HepG2 (cell line): Measurements from ENCODE around the gene BATF2. TPM values are rescaled to one million over a fixed set of nuclear protein-coding genes. Genes with fewer than 3 reads are reported as not detected.
A peak's percentile ranks its signal among the peaks of the same experiment; 100 is the strongest.

Experiments used
- ARHGAP35 ChIP-seq: sonication (generic); formaldehyde crosslinking; IDR thresholded peaks from 2 replicates; pipeline ENCODE4 v1.9.0; 2022; ENCODE audit warnings: mild to moderate bottlenecking, inconsistent platforms, moderate library complexity, missing genetic modification reagents, borderline replicate concordance
- ATF7 ChIP-seq, 2 experiments: fragments of 450-650 bp in 1 of 2; sonication (generic) in 1 of 2; formaldehyde crosslinking in 1 of 2; IDR thresholded peaks; 2 replicates each; pipeline versions ENCODE4 v1.4.0 to v1.6.1; 2016 to 2020; ENCODE audit warnings: antibody characterized with exemption in 1 of 2, mild to moderate bottlenecking in 1 of 2, missing genetic modification reagents in 1 of 2
- CREM ChIP-seq, 2 experiments: sonication (generic) in 1 of 2; formaldehyde crosslinking in 1 of 2; IDR thresholded peaks; 2 replicates each; pipeline versions ENCODE4 v1.4.0 to v1.6.1; 2016 to 2020; ENCODE audit warnings: antibody characterized with exemption in 1 of 2, mild to moderate bottlenecking in 1 of 2, missing genetic modification reagents in 1 of 2
- MAZ ChIP-seq, 2 experiments: sonication (generic) in 1 of 2; formaldehyde crosslinking in 1 of 2; IDR thresholded peaks; 2 replicates each; pipeline versions ENCODE4 v1.5.0 to v1.6.1; 2012 to 2020; ENCODE audit warnings: low read depth in 2 of 2, mild to moderate bottlenecking in 2 of 2, borderline replicate concordance in 1 of 2, improper control_type of control experiment in 1 of 2, low read length in 1 of 2, missing genetic modification reagents in 1 of 2, moderate library complexity in 1 of 2
- MED1 ChIP-seq: sonication (generic); formaldehyde crosslinking; IDR thresholded peaks from 2 replicates; pipeline ENCODE4 v1.4.0; 2020; ENCODE audit warnings: missing genetic modification reagents
- RFX5 ChIP-seq: IDR thresholded peaks from 2 replicates; pipeline ENCODE4 v1.6.1; 2011; ENCODE audit warnings: low read depth, low read length, improper control_type of control experiment
- SRSF1 ChIP-seq: fragments of 200-400 bp; formaldehyde crosslinking; optimal IDR thresholded peaks from 2 replicates; pipeline ENCODE3; 2017; ENCODE audit warnings: mild to moderate bottlenecking, low read depth, low read length, moderate library complexity
- TBX2 ChIP-seq: sonication (generic); formaldehyde crosslinking; IDR thresholded peaks from 2 replicates; pipeline ENCODE4 v1.5.0; 2020; ENCODE audit warnings: missing genetic modification reagents, mild to moderate bottlenecking, borderline replicate concordance
- YY1 ChIP-seq: IDR thresholded peaks from 2 replicates; pipeline ENCODE4 v1.6.1; 2011; ENCODE audit warnings: low read length, low read depth, moderate library complexity, mild to moderate bottlenecking; ENCODE audit not compliant: insufficient read depth, insufficient replicate concordance
- ZBTB33 ChIP-seq: sonication (generic); formaldehyde crosslinking; IDR thresholded peaks from 2 replicates; pipeline ENCODE4 v1.4.0; 2020; ENCODE audit warnings: missing genetic modification reagents
- ZBTB40 ChIP-seq, 2 experiments: fragments of 450-650 bp in 1 of 2; sonication (generic) in 1 of 2; formaldehyde crosslinking in 1 of 2; IDR thresholded peaks; 2 replicates each; pipeline versions ENCODE4 v1.6.1 to v1.8.0; 2016 to 2022; ENCODE audit warnings: antibody characterized with exemption in 1 of 2, mild to moderate bottlenecking in 1 of 2, missing genetic modification reagents in 1 of 2
- ZNF101 ChIP-seq: sonication (generic); formaldehyde crosslinking; IDR thresholded peaks from 2 replicates; pipeline ENCODE4 v1.4.0; 2020; ENCODE audit warnings: mild to moderate bottlenecking, low read depth, missing genetic modification reagents, borderline replicate concordance
- ZNF230 ChIP-seq: sonication (generic); formaldehyde crosslinking; IDR thresholded peaks from 2 replicates; pipeline ENCODE4 v1.4.0; 2020; ENCODE audit warnings: mild to moderate bottlenecking, missing genetic modification reagents
- ZNF576 ChIP-seq: sonication (generic); formaldehyde crosslinking; IDR thresholded peaks from 2 replicates; pipeline ENCODE4 v1.4.0; 2020; ENCODE audit warnings: mild to moderate bottlenecking, missing genetic modification reagents
- ZNF883 ChIP-seq: sonication (generic); formaldehyde crosslinking; IDR thresholded peaks from 2 replicates; pipeline ENCODE4 v1.5.1; 2020; ENCODE audit warnings: mild to moderate bottlenecking, missing genetic modification reagents; ENCODE audit errors: not compliant biosample characterization
- polyA plus RNA-seq, 8 experiments: library from polyadenylated mRNA; depleted of rRNA in 3 of 8; stranded (reverse) in 7 of 8; unstranded in 1 of 8; fragments of >200 nt; fragmentation: Illumina TruSeq in 4 of 8; extraction: Trizol in 4 of 8; gene quantifications; 2 replicates each; pipeline versions ENCODE4 v1.2.1 to v1.2.3, GENCODE V29; 2011 to 2016; ENCODE audit warnings: low read depth in 4 of 8, missing spikeins in 1 of 8, mixed read lengths in 1 of 8; ENCODE audit not compliant: insufficient read depth in 1 of 8
- total RNA-seq, 5 experiments: library from RNA; depleted of rRNA; stranded (reverse); fragments of >200 nt; fragmentation: Illumina TruSeq; extraction: Trizol; gene quantifications; 2 replicates each; pipeline ENCODE4 v1.2.3, GENCODE V29; 2016; ENCODE audit warnings: low read depth in 1 of 5

The BATF2 gene
- total and polyA plus RNA-seq, 2 of the 13 experiments (the other 11 are each of a cell fraction or from before 2014, with no cell fraction given): 2.8 to 3.9 TPM

GRCh38 chr11:64996710-64997380 lies at the start of gene BATF2 (continued):
- TF ChIP-seq ZBTB40 (IDR thresholded peaks at IDR 0.05) (no peak), ZBTB40 (CRISPR knock-in tag; IDR thresholded peaks at IDR 0.05) (peak; percentile 65), MAZ (IDR thresholded peaks at IDR 0.05; ENCODE audit: borderline replicate concordance, low read depth, low read length) (peak; percentile 72), MAZ (CRISPR knock-in tag; IDR thresholded peaks at IDR 0.05; ENCODE audit: low read depth) (peak; percentile 78; the same call in 1 of the 2 replicates), TBX2 (peak; percentile 72; the same call in 1 of the 2 replicates), MED1 (CRISPR knock-in tag) (peak; percentile 71), ZNF101 (CRISPR knock-in tag) (no peak), ZNF230 (CRISPR knock-in tag) (peak; percentile 58; the same call in 1 of the 2 replicates), SRSF1 (no peak), ATF7 (IDR thresholded peaks at IDR 0.05) (no peak), ATF7 (CRISPR knock-in tag; IDR thresholded peaks at IDR 0.05) (0 out of 2 replicates have a peak, but pooled peaks have one; percentile 15), YY1 (peak; percentile 12), ARHGAP35 (CRISPR knock-in tag) (peak; percentile 71; the same call in 1 of the 2 replicates), ZNF576 (CRISPR knock-in tag) (no peak), ZNF883 (peak; percentile 75), CREM (IDR thresholded peaks at IDR 0.05) (peak; percentile 24; the same call in 1 of the 2 replicates), CREM (CRISPR knock-in tag; IDR thresholded peaks at IDR 0.05) (no peak), ZBTB33 (peak; percentile 36), RFX5 (no peak)
